Glutamatergic neuron (in vitro differentiated cells): Measurements from ENCODE around the gene SRP9. TPM values are rescaled to one million over a fixed set of nuclear protein-coding genes. Genes with fewer than 3 reads are reported as not detected.
A peak's percentile ranks its signal among the peaks of the same experiment; 100 is the strongest.

Experiments used
- DNase-seq: peaks from one replicate; pipeline ENCODE4 v3.0.0; 2022
- H3K27ac Mint-ChIP-seq: one replicate; pipeline ENCODE4 v1.8.0; 2020; ENCODE audit warnings: mild to moderate bottlenecking, mixed read lengths, inconsistent platforms; ENCODE audit not compliant: unreplicated experiment
- H3K27me3 Mint-ChIP-seq: one replicate; pipeline ENCODE4 v1.8.0; 2020; ENCODE audit warnings: mild to moderate bottlenecking, moderate library complexity, mixed read lengths, inconsistent platforms; ENCODE audit not compliant: unreplicated experiment
- H3K36me3 Mint-ChIP-seq: one replicate; pipeline ENCODE4 v1.8.0; 2020; ENCODE audit warnings: mild to moderate bottlenecking, mixed read lengths, inconsistent platforms; ENCODE audit not compliant: unreplicated experiment
- H3K4me1 Mint-ChIP-seq: one replicate; pipeline ENCODE4 v1.8.0; 2020; ENCODE audit warnings: mild to moderate bottlenecking, low read depth, mixed read lengths, inconsistent platforms; ENCODE audit not compliant: unreplicated experiment
- H3K4me3 Mint-ChIP-seq: one replicate; pipeline ENCODE4 v1.8.0; 2020; ENCODE audit warnings: mild to moderate bottlenecking, mixed read lengths, inconsistent platforms; ENCODE audit not compliant: unreplicated experiment
- H3K9me3 Mint-ChIP-seq: one replicate; pipeline ENCODE4 v1.8.0; 2020; ENCODE audit warnings: mild to moderate bottlenecking, moderate library complexity, mixed read lengths, inconsistent platforms; ENCODE audit not compliant: unreplicated experiment
- total RNA-seq: library from RNA; stranded (reverse); fragmentation: NEBNext Ultra II Directional; extraction: Animal tissue kit (Norgen Biotek cat#: 25700); gene quantifications from one replicate; pipeline ENCODE4 v1.2.1, GENCODE V29; 2021; ENCODE audit not compliant: unreplicated experiment
- TF ChIP-seq, protein P1 (sequence below): fragments of 200-600 bp; sonication (generic); IDR thresholded peaks from one replicate; pipeline ENCODE4 v1.5.0; 2021; ENCODE audit not compliant: partially characterized antibody, unreplicated experiment

The SRP9 gene
- total RNA-seq, 1 donor from 2014 or later = 364 TPM

DNA sequence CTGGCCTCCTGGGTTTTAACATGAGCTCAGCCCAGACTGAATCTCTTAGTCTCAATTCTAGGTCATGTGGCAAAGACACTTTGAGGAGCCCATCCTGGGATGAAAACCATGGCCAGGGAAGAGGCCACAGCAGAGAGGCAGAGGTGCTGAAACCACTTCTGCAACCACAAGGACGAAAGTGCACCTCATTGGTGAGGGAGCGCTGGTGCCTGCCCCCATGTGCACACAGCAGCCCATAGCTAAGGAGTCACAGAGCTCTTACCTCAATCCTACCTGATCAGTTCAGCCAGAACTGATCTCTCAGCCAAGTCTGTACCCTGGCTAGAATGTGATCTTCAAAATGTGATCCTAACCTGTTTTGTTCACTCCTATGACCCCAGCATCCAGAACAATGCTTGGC lies 32.9 kb upstream of the SRP9 start:
- no peaks in the 10 kb centered on the region for H3K27me3 Mint-ChIP-seq

DNA sequence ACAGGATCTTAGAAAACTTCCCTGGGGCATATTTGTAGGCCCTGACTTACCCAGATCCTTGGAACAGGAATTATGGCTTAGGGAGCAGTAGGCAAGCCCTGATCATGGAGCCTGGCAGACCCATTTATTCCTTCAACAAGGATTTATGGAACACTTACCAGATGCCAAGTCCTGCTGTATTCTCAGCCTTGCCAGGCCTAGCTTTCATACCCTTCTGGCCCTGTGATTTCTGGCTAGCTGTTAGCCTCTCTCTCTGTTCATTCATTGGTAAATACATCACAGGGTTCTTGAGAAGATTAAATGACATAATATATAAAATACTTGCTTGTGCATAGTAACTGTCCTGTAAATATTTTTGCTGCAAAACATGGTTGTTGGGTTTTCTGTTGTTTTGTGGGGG lies 32.4 kb upstream of the SRP9 start:
- H3K27ac Mint-ChIP-seq = no peak overlapping the region
- no peak overlapping the region for H3K4me3 Mint-ChIP-seq
- DNase-seq = no peak
- H3K36me3 Mint-ChIP-seq = no peaks in the 10 kb centered on the region
- H3K27me3 Mint-ChIP-seq = no peaks in the 10 kb centered on the region
- peaks cover 19% of the 10 kb centered on the region for H3K4me1 Mint-ChIP-seq
- TF ChIP-seq, protein P1, sequence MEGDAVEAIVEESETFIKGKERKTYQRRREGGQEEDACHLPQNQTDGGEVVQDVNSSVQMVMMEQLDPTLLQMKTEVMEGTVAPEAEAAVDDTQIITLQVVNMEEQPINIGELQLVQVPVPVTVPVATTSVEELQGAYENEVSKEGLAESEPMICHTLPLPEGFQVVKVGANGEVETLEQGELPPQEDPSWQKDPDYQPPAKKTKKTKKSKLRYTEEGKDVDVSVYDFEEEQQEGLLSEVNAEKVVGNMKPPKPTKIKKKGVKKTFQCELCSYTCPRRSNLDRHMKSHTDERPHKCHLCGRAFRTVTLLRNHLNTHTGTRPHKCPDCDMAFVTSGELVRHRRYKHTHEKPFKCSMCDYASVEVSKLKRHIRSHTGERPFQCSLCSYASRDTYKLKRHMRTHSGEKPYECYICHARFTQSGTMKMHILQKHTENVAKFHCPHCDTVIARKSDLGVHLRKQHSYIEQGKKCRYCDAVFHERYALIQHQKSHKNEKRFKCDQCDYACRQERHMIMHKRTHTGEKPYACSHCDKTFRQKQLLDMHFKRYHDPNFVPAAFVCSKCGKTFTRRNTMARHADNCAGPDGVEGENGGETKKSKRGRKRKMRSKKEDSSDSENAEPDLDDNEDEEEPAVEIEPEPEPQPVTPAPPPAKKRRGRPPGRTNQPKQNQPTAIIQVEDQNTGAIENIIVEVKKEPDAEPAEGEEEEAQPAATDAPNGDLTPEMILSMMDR = no peak
- peaks cover 1% of the 10 kb centered on the region for H3K9me3 Mint-ChIP-seq

More for the DNA sequence above, 32.9 kb upstream of the SRP9 start:
- Mint-ChIP-seq H3K4me1 (peaks cover 14% of the 10 kb centered on the region), H3K27ac (no peak overlapping the region), H3K36me3 (no peaks in the 10 kb centered on the region), H3K9me3 (no peaks in the 10 kb centered on the region), H3K4me3 (no peak overlapping the region)
- DNase-seq = no peak
- TF ChIP-seq, protein P1 = no peak

DNA sequence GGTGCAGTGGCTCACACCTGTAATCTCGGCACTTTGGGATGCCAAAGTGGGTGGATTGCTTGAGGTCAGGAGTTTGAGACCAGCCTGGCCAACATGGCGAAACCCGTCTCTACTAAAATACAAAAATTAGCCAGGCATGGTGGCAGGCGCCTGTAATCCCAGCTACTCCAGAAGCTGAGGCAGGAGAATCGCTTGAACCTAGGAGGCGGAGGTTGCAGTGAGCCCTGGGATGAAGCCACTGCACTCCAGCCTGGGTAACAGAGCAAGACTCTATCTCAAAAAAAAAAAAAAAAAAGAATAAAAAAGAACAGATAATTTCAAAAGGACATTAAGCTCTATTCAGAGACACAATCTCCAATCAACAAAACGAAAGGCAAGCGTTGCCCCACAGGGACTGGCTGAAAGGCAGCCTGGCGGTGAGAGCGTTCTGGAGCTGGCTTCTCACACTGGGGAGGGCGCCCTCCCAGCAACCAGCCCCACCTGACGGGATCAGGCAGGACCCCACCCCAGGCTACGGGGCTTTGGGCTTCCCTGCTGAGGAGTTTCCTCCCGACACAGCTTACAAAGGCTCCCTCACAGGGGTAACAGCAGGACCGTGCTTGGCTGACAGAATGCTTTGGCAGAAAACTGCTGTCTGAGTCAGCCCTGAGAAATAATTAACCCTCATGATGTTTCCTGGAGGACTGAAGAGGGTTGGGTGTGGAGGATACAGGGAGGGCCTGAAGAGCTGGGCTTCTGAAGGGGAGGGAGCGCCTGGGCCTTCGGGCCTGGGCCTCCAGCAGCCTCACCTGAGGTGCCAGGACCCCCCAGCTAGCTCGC lies 31.1 kb upstream of the SRP9 start:
- Mint-ChIP-seq H3K4me3 (no peak overlapping the region), H3K27me3 (peaks cover 2% of the 10 kb centered on the region), H3K36me3 (no peaks in the 10 kb centered on the region), H3K9me3 (peaks cover 3% of the 10 kb centered on the region), H3K27ac (peak overlapping the region; percentile 38), H3K4me1 (peaks cover 25% of the 10 kb centered on the region)
- TF ChIP-seq, protein P1 = no peak
- peak; percentile 56 for DNase-seq

DNA sequence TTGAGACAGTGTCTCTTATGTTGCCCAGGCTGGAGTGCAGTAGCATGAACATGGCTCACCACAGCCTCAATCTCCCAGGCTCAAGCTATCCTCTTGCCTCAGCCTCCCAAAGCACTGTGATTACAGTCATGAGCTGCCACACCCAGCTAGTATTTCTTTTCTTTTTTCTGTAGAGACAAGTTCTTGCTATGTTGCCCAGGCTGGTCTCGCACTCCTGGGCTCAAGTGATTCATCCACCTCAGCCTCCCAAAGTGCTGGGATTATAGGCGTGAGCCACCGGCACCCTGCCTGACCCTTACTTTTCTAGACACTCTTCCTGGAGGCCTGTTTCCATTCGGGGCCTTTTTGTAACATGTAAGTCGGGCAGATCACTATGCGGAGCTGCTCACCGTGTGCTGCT lies 30.1 kb upstream of the SRP9 start:
- Mint-ChIP-seq H3K4me1 (peaks cover 25% of the 10 kb centered on the region), H3K36me3 (no peaks in the 10 kb centered on the region), H3K27me3 (peaks cover 2% of the 10 kb centered on the region), H3K9me3 (peaks cover 3% of the 10 kb centered on the region), H3K4me3 (no peak overlapping the region), H3K27ac (no peak overlapping the region)
- no peak for DNase-seq
- TF ChIP-seq, protein P1 = no peak

DNA sequence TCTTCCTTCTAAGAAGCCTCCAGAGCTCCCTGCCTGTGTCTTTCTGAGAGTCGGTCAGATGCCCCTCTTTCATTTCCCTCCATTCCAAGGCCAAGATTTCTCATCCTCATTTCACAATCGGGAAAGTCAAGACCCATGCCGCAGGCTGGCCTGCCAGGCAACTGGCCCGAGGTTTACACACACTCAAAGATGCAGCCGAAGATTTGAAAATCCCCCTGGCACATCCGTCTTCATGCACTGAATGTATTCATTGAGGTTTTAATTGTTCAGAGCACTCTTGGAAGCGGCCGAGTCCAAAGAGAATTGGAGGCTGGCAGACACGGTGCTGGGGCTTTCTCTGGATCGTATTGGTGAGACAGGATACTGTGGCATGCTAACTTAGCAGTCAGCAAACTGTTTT lies 29.1 kb upstream of the SRP9 start:
- H3K36me3 Mint-ChIP-seq = no peaks in the 10 kb centered on the region
- H3K4me1 Mint-ChIP-seq = peaks cover 25% of the 10 kb centered on the region
- peaks cover 2% of the 10 kb centered on the region for H3K27me3 Mint-ChIP-seq
- TF ChIP-seq, protein P1 = no peak
- H3K27ac Mint-ChIP-seq = peak overlapping the region; percentile 20
- H3K9me3 Mint-ChIP-seq = peaks cover 3% of the 10 kb centered on the region
- DNase-seq = no peak
- no peak overlapping the region for H3K4me3 Mint-ChIP-seq
